ENCODE data around the gene NAV2. TPM values are rescaled to one million over a fixed set of nuclear protein-coding genes. Genes with fewer than 3 reads are reported as not detected.

The NAV2 gene
- polyA plus RNA-seq, 1 donor (not counting 4 experiments of a cell fraction or from before 2014, with no cell fraction given): 4.0 TPM

- no peak overlapping the region for H3K4me3 ChIP-seq (ENCODE audit: control insufficient read depth in 2 of 3, extremely low read depth in 1 of 3, insufficient read depth in 2 of 3, low read depth in 1 of 3, low read length in 3 of 3)
- dilution Hi-C loops (cut with MboI; ENCODE audit: extremely low pct_ligation_motif_present, low sequenced_read_pairs): no loop called here
- no peaks in the 10 kb centered on the region for H3K9me3 ChIP-seq (ENCODE audit: control insufficient read depth, low read depth, low read length)
- H3K27ac ChIP-seq (ENCODE audit: control insufficient read depth, insufficient read depth, low read length): no peak overlapping the region
- H3K36me3 ChIP-seq (ENCODE audit: control insufficient read depth in 2 of 2, extremely low read depth in 1 of 2, insufficient read depth in 2 of 2, low read length in 2 of 2): no peaks in the 10 kb centered on the region
- no peaks in the 10 kb centered on the region for H3K27me3 ChIP-seq (ENCODE audit: control insufficient read depth, extremely low read depth, insufficient read depth, low read length)
- FAIRE-seq (no peak), DNase-seq (ENCODE audit: low read depth, low spot score) (no peak)
- H2AFZ ChIP-seq (ENCODE audit: control insufficient read depth, low read length): no peak overlapping the region
- TF ChIP-seq CTCF (optimal IDR thresholded peaks at IDR 0.05 in 1 of 3, IDR thresholded peaks at IDR 0.05 in 1 of 3, conservative IDR thresholded peaks at IDR 0.05 in 1 of 3; ENCODE audit: extremely low read depth in 1 of 3, insufficient read depth in 2 of 3, low read length in 3 of 3) (no peak), EZH2 (IDR thresholded peaks at IDR 0.05; ENCODE audit: low read length) (no peak)
- peaks cover 31% of the 10 kb centered on the region for H3K4me1 ChIP-seq (ENCODE audit: control insufficient read depth, extremely low read depth, insufficient read depth, low read length)
- H3K9me1 ChIP-seq (ENCODE audit: control insufficient read depth, extremely low read depth, insufficient read depth, low read length): no peaks in the 10 kb centered on the region
- H3K79me2 ChIP-seq (ENCODE audit: control insufficient read depth, insufficient read depth, low read length): no peaks in the 10 kb centered on the region
- no peak overlapping the region for H3K9ac ChIP-seq (ENCODE audit: control insufficient read depth, extremely low read depth, insufficient read depth, low read length)
- no peak overlapping the region for H3K4me2 ChIP-seq (ENCODE audit: control insufficient read depth, extremely low read depth, insufficient read depth, low read depth, low read length)
- no peaks in the 10 kb centered on the region for H4K20me1 ChIP-seq (ENCODE audit: control insufficient read depth, extremely low read depth, insufficient read depth, low read length)
Measured at GRCh38 chr11:20020198-20020597, 307.6 kb downstream of the NAV2 start.

- Histone ChIP-seq H3K9me3 (ENCODE audit: control insufficient read depth, low read depth, low read length) (no peaks in the 10 kb centered on the region), H3K79me2 (ENCODE audit: control insufficient read depth, insufficient read depth, low read length) (no peaks in the 10 kb centered on the region), H4K20me1 (ENCODE audit: control insufficient read depth, extremely low read depth, insufficient read depth, low read length) (no peaks in the 10 kb centered on the region), H3K9me1 (ENCODE audit: control insufficient read depth, extremely low read depth, insufficient read depth, low read length) (no peaks in the 10 kb centered on the region), H3K27me3 (ENCODE audit: control insufficient read depth, extremely low read depth, insufficient read depth, low read length) (no peaks in the 10 kb centered on the region), H2AFZ (ENCODE audit: control insufficient read depth, low read length) (no peak overlapping the region), H3K4me3 (ENCODE audit: control insufficient read depth in 2 of 3, extremely low read depth in 1 of 3, insufficient read depth in 2 of 3, low read depth in 1 of 3, low read length in 3 of 3) (no peak overlapping the region), H3K27ac (ENCODE audit: control insufficient read depth, insufficient read depth, low read length) (no peak overlapping the region), H3K36me3 (ENCODE audit: control insufficient read depth in 2 of 2, extremely low read depth in 1 of 2, insufficient read depth in 2 of 2, low read length in 2 of 2) (no peaks in the 10 kb centered on the region), H3K9ac (ENCODE audit: control insufficient read depth, extremely low read depth, insufficient read depth, low read length) (no peak overlapping the region), H3K4me1 (ENCODE audit: control insufficient read depth, extremely low read depth, insufficient read depth, low read length) (peaks cover 34% of the 10 kb centered on the region), H3K4me2 (ENCODE audit: control insufficient read depth, extremely low read depth, insufficient read depth, low read depth, low read length) (no peak overlapping the region)
- dilution Hi-C loops (cut with MboI; ENCODE audit: extremely low pct_ligation_motif_present, low sequenced_read_pairs): no loop called here
- DNase-seq (ENCODE audit: low read depth, low spot score) (no peak), FAIRE-seq (no peak)
- TF ChIP-seq EZH2 (IDR thresholded peaks at IDR 0.05; ENCODE audit: low read length): no peak
- TF ChIP-seq CTCF (optimal IDR thresholded peaks at IDR 0.05 in 1 of 3, IDR thresholded peaks at IDR 0.05 in 1 of 3, conservative IDR thresholded peaks at IDR 0.05 in 1 of 3; ENCODE audit: extremely low read depth in 1 of 3, insufficient read depth in 2 of 3, low read length in 3 of 3): no peak
Measured at GRCh38 chr11:20020716-20021115, 308.1 kb downstream of the NAV2 start.
